Stimulated activated CD8-positive, alpha-beta memory T cell treated with anti-CD3 and anti-CD28 coated beads, Interleukin-15, amount 100 ng/mL, for 48 hours (primary cell): ENCODE data around the gene L3MBTL3.

ENCODE experiments used
- DNase-seq, 2 donors: peaks; one replicate each; pipeline ENCODE4 v3.0.0-alpha.2; 2020; ENCODE audit warnings: low read depth in 2 of 2

Gene L3MBTL3

GRCh38 chr6:130026859-130027258 is 8.5 kb downstream of the L3MBTL3 start:
- no peak for DNase-seq

GRCh38 chr6:130027948-130028347 is 9.6 kb downstream of the L3MBTL3 start:
- DNase-seq, result no peak

GRCh38 chr6:130029163-130029562 is 10.8 kb downstream of the L3MBTL3 start:
- DNase-seq, result no peak

DNA sequence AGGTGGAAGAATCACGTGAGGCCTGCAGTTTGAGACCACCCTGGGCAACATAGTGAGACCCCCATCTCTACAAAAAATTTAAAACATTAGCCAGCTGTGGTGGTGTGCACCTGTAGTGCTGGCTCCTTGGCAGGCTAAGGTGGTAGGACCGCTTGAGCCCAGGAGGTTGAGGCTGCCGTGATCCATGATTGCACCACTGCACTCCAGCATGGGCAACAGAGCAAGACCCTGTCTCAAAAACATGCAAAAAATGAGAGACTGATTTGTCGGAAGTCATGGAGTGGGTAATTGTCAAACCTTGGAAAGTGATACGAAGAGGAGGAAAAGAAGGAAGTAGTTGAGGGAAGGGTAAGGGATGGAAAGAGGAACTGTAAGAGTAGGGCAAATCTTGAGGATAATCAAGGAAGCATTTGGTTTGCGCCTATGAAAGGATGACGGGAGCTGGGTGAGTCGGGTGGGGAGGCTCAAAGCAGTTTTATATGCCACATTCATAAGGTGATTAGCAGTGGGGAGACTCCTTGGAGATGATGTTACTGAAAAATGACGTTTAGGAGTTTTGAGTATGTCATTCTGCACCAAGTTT is 14.5 kb downstream of the L3MBTL3 start:
- no peak for DNase-seq

- no peak for DNase-seq
These were observed 15.6 kb downstream of the L3MBTL3 start for GRCh38 chr6:130033949-130034348.

DNA sequence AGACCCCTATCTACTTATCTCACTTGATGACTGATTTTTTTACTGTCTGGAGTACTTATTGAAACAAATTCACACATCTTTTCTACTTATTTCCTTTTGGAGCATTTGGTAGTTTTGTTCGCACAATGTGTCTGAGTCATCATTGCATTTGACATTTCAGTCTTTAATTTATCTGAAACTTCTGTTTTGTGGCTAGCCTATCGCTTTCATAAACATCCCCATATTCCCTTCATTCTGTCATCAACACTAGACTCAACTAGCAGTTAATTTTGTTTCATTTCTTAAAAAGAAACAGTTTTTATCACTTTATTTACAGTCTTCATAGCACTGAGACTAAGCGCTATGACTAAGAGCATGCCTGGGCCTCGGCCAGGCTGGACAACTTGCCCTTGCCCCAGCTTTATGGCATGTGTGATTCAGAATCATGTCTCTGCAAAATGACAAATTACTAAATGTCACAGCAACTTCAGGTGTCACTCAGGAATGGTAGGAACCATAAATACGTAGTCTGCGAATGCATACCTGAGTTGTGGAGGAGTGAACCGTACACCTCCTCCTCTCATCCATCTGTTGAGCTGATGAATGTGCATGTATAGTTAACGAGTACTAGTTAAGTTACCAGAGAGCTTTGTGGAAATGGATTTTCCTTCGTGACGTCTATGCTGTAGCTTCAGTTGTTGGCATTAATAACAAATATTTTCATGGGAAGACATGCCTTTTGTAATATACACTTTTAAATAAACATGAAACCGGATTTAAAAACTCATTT is 16.2 kb downstream of the L3MBTL3 start:
- DNase-seq, result no peak

DNA sequence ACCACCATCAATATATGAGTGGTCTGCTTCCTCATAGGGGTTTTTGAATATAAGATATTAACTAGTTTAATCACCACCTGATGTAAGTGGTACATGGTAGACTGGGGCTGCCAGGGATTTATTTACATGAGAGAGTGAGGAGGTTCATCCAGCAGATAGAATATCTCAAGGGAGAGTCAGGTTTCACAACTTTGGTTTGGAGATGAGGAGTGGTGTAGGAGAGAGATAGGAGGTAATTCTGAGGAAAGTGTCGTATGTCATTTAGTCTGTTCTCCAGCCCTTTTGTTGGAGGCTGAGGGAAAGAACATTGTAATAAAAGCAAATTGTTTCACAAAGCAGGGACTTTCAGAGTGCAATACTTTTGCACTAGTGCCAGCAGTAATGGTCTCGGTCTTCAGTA is 16.8 kb downstream of the L3MBTL3 start:
- no peak for DNase-seq

DNA sequence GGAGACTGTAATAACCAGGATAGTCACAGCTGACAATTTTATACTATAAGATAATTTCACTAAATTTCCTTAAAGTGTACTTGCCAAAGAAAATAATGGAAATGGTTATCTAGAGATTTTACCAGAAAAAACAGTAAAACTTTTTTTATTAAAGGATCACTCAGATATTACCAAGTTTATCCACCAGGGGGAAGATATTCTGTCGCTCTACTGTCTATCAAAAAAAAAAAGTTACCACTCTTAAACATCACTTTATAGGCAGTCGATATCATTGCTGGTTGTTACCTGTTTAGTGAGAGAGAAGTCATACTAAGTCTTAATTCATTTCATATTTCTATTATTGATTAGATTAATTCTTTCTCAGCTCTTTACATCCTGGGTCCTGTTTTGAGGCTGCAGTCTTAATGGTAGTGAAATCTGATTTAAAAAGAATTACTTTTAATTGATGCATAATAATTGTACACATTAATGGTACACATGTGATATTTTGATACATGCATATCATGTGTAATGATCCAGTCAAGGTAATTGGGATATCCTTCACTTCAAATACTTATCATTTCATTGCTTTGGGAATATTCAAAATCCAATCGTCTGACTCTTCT is 18.9 kb downstream of the L3MBTL3 start:
- no peak for DNase-seq

DNA sequence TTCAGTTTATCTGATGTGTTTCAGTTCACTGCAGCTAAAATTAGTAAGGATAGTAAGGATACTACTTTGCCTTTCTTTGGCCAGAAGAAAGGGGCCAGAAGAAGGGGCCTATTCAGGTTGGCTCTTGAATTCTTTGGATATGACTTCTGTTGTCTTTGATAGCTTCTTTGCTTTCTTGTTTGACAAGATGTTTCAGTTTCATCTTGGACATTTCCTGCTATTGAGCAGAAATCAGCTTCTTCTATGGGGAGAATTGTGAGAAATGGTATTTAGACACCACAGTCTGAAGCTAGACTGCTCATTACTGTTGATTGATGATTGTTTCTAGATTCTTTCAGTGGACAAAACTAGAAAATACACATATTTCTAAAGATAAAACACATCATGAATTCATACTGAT is 23.2 kb downstream of the L3MBTL3 start:
- no peak for DNase-seq

- DNase-seq, result no peak
These were observed 25.0 kb downstream of the L3MBTL3 start for GRCh38 chr6:130043344-130043743.

GRCh38 chr6:130045622-130046021 is 27.2 kb downstream of the L3MBTL3 start:
- DNase-seq, result no peak

DNA sequence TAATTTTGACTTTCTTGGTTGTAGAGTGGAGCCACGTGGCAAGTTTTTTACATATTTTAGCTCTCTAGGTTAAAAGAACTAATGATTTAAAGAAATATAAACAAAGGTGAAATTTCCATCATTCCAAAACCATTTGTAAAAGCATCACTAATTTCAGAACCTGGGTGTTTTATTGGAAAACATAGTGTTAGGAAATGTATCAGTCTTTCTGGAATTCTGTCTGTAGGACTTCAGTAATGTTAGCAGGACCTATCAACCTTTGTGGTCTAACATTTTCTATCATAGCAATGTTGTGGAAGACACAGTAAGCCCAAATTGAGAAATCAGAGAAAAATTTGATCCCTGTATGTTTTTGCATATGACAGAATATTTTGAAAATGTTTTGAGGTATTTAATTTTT is 28.3 kb downstream of the L3MBTL3 start:
- DNase-seq, result no peak

DNA sequence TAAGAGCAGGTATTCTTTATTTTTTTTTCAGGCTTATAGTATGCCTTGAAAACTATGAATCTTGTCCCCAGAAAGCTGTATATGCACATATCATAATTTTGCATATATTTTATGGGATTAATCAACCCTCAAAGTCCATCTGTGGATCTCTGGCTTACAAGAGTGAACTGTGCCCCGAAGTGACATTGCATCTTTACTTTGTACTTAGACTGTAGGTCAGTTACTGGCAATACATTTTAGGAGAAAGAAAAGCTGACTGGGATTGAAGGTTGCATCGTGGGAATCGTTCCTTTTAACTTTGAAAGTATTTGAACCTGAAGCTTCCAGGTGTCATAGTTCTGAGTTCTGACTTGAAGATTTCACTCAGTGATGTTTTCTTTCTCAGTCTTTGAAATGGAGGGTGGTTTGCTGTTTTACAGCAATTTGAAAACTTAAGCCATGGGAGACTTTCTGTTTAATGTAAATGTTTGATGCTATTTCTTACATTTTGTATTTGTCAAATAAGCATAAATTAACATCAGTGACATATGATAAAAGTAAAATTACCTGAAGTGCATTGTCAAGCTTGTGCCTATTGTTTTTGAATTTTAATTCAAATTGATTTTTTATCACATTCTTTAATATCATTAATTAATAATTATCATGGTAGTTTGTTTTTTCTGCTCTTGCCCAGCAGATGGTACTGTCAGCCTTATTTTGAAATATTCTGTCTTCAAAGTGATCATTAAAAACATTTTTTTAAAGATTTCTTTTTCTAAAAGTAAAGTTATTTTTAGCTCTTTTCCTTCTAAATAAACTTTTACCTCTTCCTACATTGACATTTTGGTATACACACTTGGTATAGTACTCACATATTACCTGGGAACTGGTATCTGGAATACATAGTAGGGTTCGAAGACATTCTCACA is 29.0 kb downstream of the L3MBTL3 start:
- DNase-seq, result no peak

GRCh38 chr6:130050230-130050629 is 31.8 kb downstream of the L3MBTL3 start:
- no peak for DNase-seq

DNA sequence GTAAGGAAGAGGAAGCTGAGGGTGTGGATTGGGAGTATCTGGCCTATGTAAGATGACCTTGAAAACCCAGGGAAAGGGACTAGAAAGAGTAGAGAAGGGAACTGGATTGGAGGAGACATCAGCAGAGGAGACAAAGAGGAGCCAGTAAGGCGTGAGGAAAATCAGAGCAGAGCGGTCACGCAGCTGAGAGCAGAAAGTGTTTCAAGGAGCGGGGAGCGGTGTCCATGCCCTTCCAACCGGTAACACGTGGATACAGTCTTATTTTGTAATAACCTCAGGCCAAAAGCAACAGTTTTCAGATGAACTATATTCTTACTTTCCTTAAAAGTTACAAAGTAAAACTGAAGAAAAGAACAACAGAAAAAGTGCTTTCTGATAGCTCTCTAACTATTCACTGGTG is 36.3 kb downstream of the L3MBTL3 start:
- DNase-seq, result no peak

GRCh38 chr6:130055271-130055670 is 36.9 kb downstream of the L3MBTL3 start:
- no peak for DNase-seq

DNA sequence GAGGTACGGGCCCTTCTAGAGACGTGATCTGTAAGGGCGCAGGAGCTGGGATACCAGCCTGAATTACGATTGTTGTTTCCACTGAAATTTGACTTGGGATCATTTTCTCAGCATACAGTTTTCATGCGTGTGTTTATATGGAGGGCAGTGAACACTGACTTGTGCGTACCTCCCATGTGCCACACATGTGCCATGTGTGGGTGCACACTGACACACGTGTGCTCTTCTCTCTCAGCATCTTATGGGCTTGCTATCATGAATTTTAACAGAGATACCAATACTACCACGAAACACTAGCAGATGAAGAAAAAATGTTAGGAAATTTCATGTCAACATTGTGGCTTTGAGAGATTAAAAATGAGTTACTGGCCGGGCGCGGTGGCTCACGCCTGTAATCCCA is 39.1 kb downstream of the L3MBTL3 start:
- DNase-seq, result no peak

DNA sequence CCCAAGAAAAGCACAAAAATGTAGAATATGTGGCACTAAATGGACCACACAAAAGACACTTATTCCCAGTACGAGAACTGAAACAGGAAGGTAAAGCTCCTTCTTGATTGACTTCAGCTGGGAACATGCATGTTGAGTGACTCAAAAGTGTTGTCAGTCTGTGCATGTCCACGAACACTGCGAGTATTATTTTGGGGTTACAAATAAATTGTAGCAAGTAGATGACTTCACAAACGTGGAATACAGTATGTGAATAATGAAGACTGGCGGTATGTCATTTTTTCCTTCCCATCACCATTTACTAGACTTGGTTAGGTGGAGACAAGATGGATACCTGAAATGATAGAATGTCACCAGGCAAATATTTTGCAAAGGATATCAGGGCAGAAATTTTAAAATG is 45.4 kb downstream of the L3MBTL3 start:
- DNase-seq, result no peak

DNA sequence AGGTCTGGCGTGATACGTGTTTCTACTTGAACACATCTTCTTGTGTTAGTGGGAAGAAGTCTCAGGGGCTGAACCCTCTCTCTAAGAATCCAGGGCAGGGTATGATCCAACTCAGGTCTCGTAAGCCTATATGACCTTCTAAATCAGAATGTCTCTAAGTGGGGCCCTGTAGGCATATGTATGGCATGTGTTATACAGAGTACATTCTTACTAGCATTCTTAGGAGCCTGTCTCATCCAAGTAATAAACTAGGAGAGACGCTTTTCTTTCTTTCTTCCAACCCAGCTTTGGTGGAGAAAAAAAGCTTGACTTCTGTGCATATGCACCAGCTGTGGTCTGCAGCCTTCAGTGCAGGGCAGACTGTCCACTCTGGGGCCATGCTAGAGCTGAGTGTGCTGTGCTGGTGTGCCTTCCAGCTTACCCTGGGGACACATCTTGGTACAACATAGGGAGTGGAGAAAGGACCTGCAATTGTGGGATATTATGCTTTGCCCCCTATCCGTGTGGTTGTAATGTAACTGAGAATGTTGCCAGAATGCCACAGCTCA is 47.3 kb downstream of the L3MBTL3 start:
- DNase-seq, result no peak

GRCh38 chr6:130069485-130069884 is 51.1 kb downstream of the L3MBTL3 start:
- no peak for DNase-seq

DNA sequence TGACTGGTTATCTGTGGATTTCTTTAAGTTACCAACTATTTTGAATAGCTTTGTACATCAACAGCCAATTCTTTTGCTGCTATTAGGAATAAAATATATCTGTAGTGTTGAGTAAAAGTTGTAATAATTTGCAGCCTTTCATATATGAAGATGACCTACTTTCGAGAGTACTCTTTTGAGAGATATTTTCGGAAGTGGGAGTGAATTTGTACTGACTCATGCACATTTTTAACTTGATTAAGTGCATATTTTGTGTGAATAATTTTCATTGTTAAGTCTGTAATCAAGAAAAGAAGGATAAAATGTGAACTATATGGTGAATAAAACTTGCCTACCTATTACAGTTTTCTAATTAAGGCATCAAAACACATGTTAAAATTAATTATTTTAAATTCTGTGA is 51.9 kb downstream of the L3MBTL3 start:
- DNase-seq, result no peak

- DNase-seq, result no peak
These were observed 52.4 kb downstream of the L3MBTL3 start for GRCh38 chr6:130070792-130071191.
